GM23248 (cell line): ENCODE results near the gene RAD51B. TPM values are rescaled to one million over a fixed set of nuclear protein-coding genes. Genes with fewer than 3 reads are reported as not detected.
A peak's percentile ranks its signal among the peaks of the same experiment; 100 is the strongest.

Experiments
- DNase-seq: peaks from one replicate; pipeline ENCODE4 v3.0.0-alpha.2; 2015
- H2AFZ ChIP-seq: fragments of 200-600 bp; sonication (generic); 2 replicates; pipeline ENCODE4 v1.6.1; 2016; ENCODE audit warnings: antibody characterized with exemption
- H3F3A ChIP-seq: fragments of 200-600 bp; sonication (generic); 2 replicates; pipeline ENCODE4 v1.6.1; 2016; ENCODE audit warnings: mild to moderate bottlenecking, antibody characterized with exemption, mixed run types; ENCODE audit not compliant: insufficient read depth
- H3K27ac ChIP-seq: fragments of 200-600 bp; sonication (generic); 2 replicates; pipeline ENCODE4 v1.5.1; 2016; ENCODE audit warnings: mild to moderate bottlenecking
- H3K27me3 ChIP-seq: fragments of 200-600 bp; sonication (generic); replicated peaks from 2 replicates; pipeline ENCODE4 v1.6.1; 2016; ENCODE audit warnings: mild to moderate bottlenecking; ENCODE audit not compliant: insufficient read depth
- H3K36me3 ChIP-seq: fragments of 200-600 bp; sonication (generic); 2 replicates; pipeline ENCODE4 v1.6.1; 2016; ENCODE audit warnings: low read depth, mild to moderate bottlenecking
- H3K4me1 ChIP-seq: fragments of 200-600 bp; sonication (generic); 2 replicates; pipeline ENCODE4 v1.6.1; 2016; ENCODE audit warnings: mild to moderate bottlenecking; ENCODE audit not compliant: insufficient read depth
- H3K4me2 ChIP-seq: fragments of 200-600 bp; sonication (generic); one replicate; pipeline ENCODE4 v1.6.1; 2016; ENCODE audit warnings: mild to moderate bottlenecking; ENCODE audit not compliant: unreplicated experiment
- H3K4me3 ChIP-seq: fragments of 200-600 bp; sonication (generic); 2 replicates; pipeline ENCODE4 v1.5.1; 2016; ENCODE audit warnings: mild to moderate bottlenecking
- H3K79me2 ChIP-seq: fragments of 200-600 bp; sonication (generic); 2 replicates; pipeline ENCODE4 v1.6.1; 2016; ENCODE audit warnings: mild to moderate bottlenecking; ENCODE audit not compliant: insufficient read depth
- H3K9ac ChIP-seq: fragments of 200-600 bp; sonication (generic); 2 replicates; pipeline ENCODE4 v1.6.1; 2016; ENCODE audit warnings: mild to moderate bottlenecking
- H3K9me2 ChIP-seq: fragments of 200-600 bp; sonication (generic); 2 replicates; pipeline ENCODE4 v1.6.1; 2016; ENCODE audit warnings: mixed run types, mild to moderate bottlenecking, moderate library complexity; ENCODE audit not compliant: insufficient read depth
- H3K9me3 ChIP-seq: fragments of 200-600 bp; sonication (generic); one replicate; pipeline ENCODE4 v1.6.1; 2017; ENCODE audit warnings: low read depth
- H4K20me1 ChIP-seq: fragments of 200-600 bp; sonication (generic); 2 replicates; pipeline ENCODE4 v1.6.0; 2016; ENCODE audit not compliant: insufficient read depth
- EZH2 ChIP-seq: fragments of 200-600 bp; sonication (generic); IDR thresholded peaks from 2 replicates; pipeline ENCODE4 v1.6.1; 2018; ENCODE audit warnings: antibody characterized with exemption, mild to moderate bottlenecking; ENCODE audit not compliant: insufficient read depth, poor library complexity, severe bottlenecking
- EZH2phosphoT487 ChIP-seq: fragments of 200-600 bp; sonication (generic); IDR thresholded peaks from 2 replicates; pipeline ENCODE4 v1.6.1; 2018; ENCODE audit warnings: antibody characterized with exemption, moderate library complexity, mild to moderate bottlenecking, low read depth; ENCODE audit not compliant: insufficient read depth
- WGBS, 2 experiments: methylation state at CpG; one replicate each; pipeline ENCODE4 v1.1.6; 2015 to 2017; ENCODE audit warnings: low lambda C conversion rate in 2 of 2, low coverage in 1 of 2; ENCODE audit errors: missing lambda C conversion rate in 2 of 2; 5-methylcytosine and 5-hydroxymethylcytosine counted together
- in situ Hi-C: fragments of 300-500 bp; cut with MboI; formaldehyde crosslinking; loops from 2 replicates; pipeline ENCODE4 v1.15.0; 2020
- polyA plus RNA-seq: library from polyadenylated mRNA; unstranded; fragments of >200 nt; fragmentation: Nextera tagmentation; extraction: Ambion mirVana; gene quantifications from 2 replicates; pipeline ENCODE4 v1.2.1, GENCODE V29; 2016
- total RNA-seq: library from RNA; depleted of rRNA; stranded (reverse); fragments of >200 nt; shearing (Covaris generic); gene quantifications from 2 replicates; pipeline ENCODE4 v1.2.3, GENCODE V29; 2014

Gene RAD51B
- total and polyA plus RNA-seq, 2 experiments from 2014 or later: 4.0 to 8.8 TPM

- peaks cover 19% of the 10 kb centered on the region for H3K4me1 ChIP-seq
- no peak overlapping the region for H3K4me2 ChIP-seq
- H3K36me3 ChIP-seq: no peaks in the 10 kb centered on the region
- in situ Hi-C loops: no loop called here
- H3K27me3 ChIP-seq: no peaks in the 10 kb centered on the region
- 29% methylated on average over 13 of the region's 13 CpGs for WGBS, 2 experiments
- H3K27ac ChIP-seq: peak overlapping the region; percentile 63
- no peaks in the 10 kb centered on the region for H3K9me2 ChIP-seq
- H3F3A ChIP-seq: peaks cover 16% of the 10 kb centered on the region; the same call in 1 of the 2 replicates
- H4K20me1 ChIP-seq: no peaks in the 10 kb centered on the region
- no peak overlapping the region for H3K4me3 ChIP-seq
- peak overlapping the region; percentile 71 for H2AFZ ChIP-seq
- H3K9me3 ChIP-seq: no peaks in the 10 kb centered on the region
- peak; percentile 77 for DNase-seq
- H3K9ac ChIP-seq: 0 out of 2 replicates have a peak overlapping the region, but pooled peaks have one; percentile 12
- no peaks in the 10 kb centered on the region for H3K79me2 ChIP-seq
- TF ChIP-seq EZH2phosphoT487: no peak
- TF ChIP-seq EZH2: no peak
Observed at GRCh38 chr14:68637106-68638021, 817.8 kb downstream of the RAD51B start.

GRCh38 chr14:68638141-68638999 is 818.8 kb downstream of the RAD51B start:
- Histone ChIP-seq H3K4me1 (peaks cover 19% of the 10 kb centered on the region), H3K4me2 (no peak overlapping the region), H3K9me3 (no peaks in the 10 kb centered on the region), H3K4me3 (no peak overlapping the region), H3K9ac (0 out of 2 replicates have a peak overlapping the region, but pooled peaks have one; percentile 10), H3K9me2 (no peaks in the 10 kb centered on the region), H3K27me3 (no peaks in the 10 kb centered on the region), H3F3A (peaks cover 16% of the 10 kb centered on the region; the same call in 1 of the 2 replicates), H4K20me1 (no peaks in the 10 kb centered on the region), H3K27ac (peak overlapping the region; percentile 63), H3K79me2 (no peaks in the 10 kb centered on the region), H2AFZ (peak overlapping the region; percentile 71), H3K36me3 (no peaks in the 10 kb centered on the region)
- TF ChIP-seq EZH2phosphoT487 (no peak), EZH2 (no peak)
- in situ Hi-C loops: no loop called here
- WGBS, 2 experiments: 88% methylated on average over 12 of the region's 12 CpGs
- no peak for DNase-seq

GRCh38 chr14:68639000-68639757 is 819.6 kb downstream of the RAD51B start:
- DNase-seq: no peak
- no peak overlapping the region for H3K27ac ChIP-seq
- H3K36me3 ChIP-seq: no peaks in the 10 kb centered on the region
- no peaks in the 10 kb centered on the region for H3K9me3 ChIP-seq
- in situ Hi-C loops: no loop called here
- no peak overlapping the region for H3K4me3 ChIP-seq
- TF ChIP-seq EZH2phosphoT487 (no peak), EZH2 (no peak)
- no peak overlapping the region for H3K9ac ChIP-seq
- H3K4me2 ChIP-seq: no peak overlapping the region
- H3K79me2 ChIP-seq: no peaks in the 10 kb centered on the region
- H4K20me1 ChIP-seq: no peaks in the 10 kb centered on the region
- H3K4me1 ChIP-seq: peaks cover 19% of the 10 kb centered on the region
- H3K9me2 ChIP-seq: no peaks in the 10 kb centered on the region
- H3F3A ChIP-seq: peaks cover 16% of the 10 kb centered on the region; the same call in 1 of the 2 replicates
- peak overlapping the region; percentile 51; the same call in 1 of the 2 replicates for H2AFZ ChIP-seq
- 58 to 59% methylated on average over 6 of the region's 6 CpGs for WGBS, 2 experiments
- no peaks in the 10 kb centered on the region for H3K27me3 ChIP-seq
